ENCODE results near the gene XXYLT1.
A peak's percentile ranks its signal among the peaks of the same experiment; 100 is the strongest.

Gene XXYLT1

GRCh38 chr3:195198426-195199346 is 72.3 kb downstream of the XXYLT1 start:
- no peak overlapping the region for H3K4me3 ChIP-seq (ENCODE audit: control insufficient read depth, low read depth, low read length)
- no peak for TF ChIP-seq CTCF (conservative IDR thresholded peaks at IDR 0.05; ENCODE audit: control insufficient read depth, insufficient read depth, low read depth, low read length)
- no peak for DNase-seq (ENCODE audit: low read depth)

- TF ChIP-seq CTCF (conservative IDR thresholded peaks at IDR 0.05; ENCODE audit: control insufficient read depth, insufficient read depth, low read depth, low read length): no peak
- peak; percentile 87 for DNase-seq (ENCODE audit: low read depth)
Observed at GRCh38 chr3:195197765-195198425, 73.1 kb downstream of the XXYLT1 start.

GRCh38 chr3:195196266-195196665 is 74.7 kb downstream of the XXYLT1 start:
- DNase-seq (ENCODE audit: low read depth): peak; percentile 77

More at GRCh38 chr3:195197765-195198425, 73.1 kb downstream of the XXYLT1 start:
- H3K4me3 ChIP-seq (ENCODE audit: control insufficient read depth, low read depth, low read length): no peak overlapping the region

GRCh38 chr3:195195321-195196209 is 75.4 kb downstream of the XXYLT1 start:
- no peak for DNase-seq (ENCODE audit: low read depth)
- no peak for TF ChIP-seq CTCF (conservative IDR thresholded peaks at IDR 0.05; ENCODE audit: control insufficient read depth, insufficient read depth, low read depth, low read length)
- no peak overlapping the region for H3K4me3 ChIP-seq (ENCODE audit: control insufficient read depth, low read depth, low read length)

More at GRCh38 chr3:195196266-195196665, 74.7 kb downstream of the XXYLT1 start:
- no peak overlapping the region for H3K4me3 ChIP-seq (ENCODE audit: control insufficient read depth, low read depth, low read length)
- TF ChIP-seq CTCF (conservative IDR thresholded peaks at IDR 0.05; ENCODE audit: control insufficient read depth, insufficient read depth, low read depth, low read length): peak; percentile 7

- TF ChIP-seq CTCF (conservative IDR thresholded peaks at IDR 0.05; ENCODE audit: control insufficient read depth, insufficient read depth, low read depth, low read length): no peak
- no peak overlapping the region for H3K4me3 ChIP-seq (ENCODE audit: control insufficient read depth, low read depth, low read length)
- no peak for DNase-seq (ENCODE audit: low read depth)
Observed at GRCh38 chr3:195194559-195195206, 76.3 kb downstream of the XXYLT1 start.

GRCh38 chr3:195191580-195191979 is 79.4 kb downstream of the XXYLT1 start:
- no peak for TF ChIP-seq CTCF (conservative IDR thresholded peaks at IDR 0.05; ENCODE audit: control insufficient read depth, insufficient read depth, low read depth, low read length)
- no peak for DNase-seq (ENCODE audit: low read depth)
- H3K4me3 ChIP-seq (ENCODE audit: control insufficient read depth, low read depth, low read length): no peak overlapping the region

All from fibroblast of mammary gland (primary cell).